Stimulated activated CD8-positive, alpha-beta memory T cell treated with anti-CD3 and anti-CD28 coated beads, Interleukin-4, amount 100 ng/mL, for 48 hours (primary cell): ENCODE results near the gene ATP2B3.

Experiments
- DNase-seq: peaks from one replicate; pipeline ENCODE4 v3.0.0-alpha.2; 2020

The ATP2B3 gene

DNA sequence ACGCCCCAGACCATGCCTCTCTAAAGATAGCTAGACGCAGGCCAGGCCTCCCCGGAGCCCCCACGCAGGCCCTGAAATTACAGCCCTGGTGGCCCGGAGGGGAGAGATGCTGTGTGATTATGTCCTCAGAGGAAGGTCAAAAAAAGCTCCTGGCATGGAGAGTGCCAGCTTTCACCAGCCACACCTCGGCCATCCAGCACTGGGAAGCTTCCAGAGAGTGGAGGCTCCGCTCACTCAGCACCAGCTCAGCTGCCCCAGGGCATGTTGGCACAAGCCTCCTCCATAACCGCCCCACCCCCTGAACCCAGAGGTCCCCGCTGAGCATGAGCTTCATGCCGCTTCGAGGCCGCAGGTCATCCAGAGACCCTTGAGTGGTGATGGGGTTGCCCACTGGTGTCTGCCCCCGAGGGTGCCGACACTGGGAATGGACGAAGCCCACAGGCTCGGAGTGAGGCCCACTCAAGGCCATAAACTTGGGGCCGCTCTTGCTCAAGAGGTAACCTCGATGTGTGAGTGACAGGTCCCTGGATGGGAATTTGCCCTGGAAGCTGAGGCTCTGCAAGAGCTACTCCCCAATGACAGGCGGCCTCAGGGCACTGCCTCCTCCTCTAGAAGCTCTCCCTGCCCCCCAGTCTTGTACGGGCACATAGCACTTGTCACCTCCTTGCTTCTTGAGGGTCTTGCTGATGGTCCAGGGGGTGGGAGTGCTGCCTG is 27.1 kb upstream of the ATP2B3 start:
- no peak for DNase-seq

DNA sequence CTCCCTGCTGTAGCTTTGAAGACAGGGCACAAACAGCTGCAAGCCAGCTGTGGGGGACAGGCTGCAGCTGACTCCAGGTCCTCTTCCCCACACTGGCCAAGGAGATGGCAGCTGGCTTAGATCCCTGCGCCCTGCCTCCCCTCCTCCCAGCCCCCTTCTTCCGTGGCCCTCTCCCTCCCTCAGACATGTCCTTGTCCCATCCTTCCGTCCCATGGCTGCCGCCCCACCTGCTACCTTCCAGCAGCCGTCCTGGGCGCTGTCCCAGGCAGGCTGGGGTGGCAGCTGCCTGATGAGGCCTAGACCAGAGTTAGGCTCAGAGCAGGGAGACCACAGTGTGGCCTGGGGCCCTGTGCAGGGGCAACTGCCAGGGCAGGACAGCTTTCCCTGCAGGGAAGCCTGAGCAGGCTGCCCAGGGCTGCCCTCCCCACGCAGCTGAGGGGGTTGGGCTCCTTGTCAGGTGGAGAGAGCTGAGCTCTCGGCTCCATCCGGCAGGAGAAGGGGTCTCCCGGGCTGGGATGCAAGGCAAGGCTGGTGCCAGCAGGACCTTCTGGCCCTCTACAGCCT is 26.0 kb upstream of the ATP2B3 start:
- no peak for DNase-seq

DNA sequence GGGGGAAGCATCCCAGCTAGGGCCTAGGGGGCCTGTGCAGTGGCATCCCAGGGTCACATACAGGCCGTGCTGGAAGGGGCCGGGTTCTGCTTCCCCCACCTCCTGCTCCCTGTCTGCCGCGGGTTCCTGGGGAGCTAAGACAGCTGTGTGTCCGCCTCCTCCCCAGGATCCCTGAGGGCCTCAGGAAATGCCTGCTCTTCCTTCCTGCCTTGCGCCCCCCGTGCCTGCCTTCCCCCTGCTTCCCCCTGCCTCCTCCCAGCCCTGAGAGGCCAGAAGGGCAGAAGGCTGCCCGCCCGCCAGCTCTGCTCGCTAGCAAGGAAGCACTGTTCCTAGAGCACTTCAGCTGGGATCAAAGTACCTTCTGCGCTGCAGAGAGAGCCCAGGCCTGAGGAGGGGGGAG is 25.5 kb upstream of the ATP2B3 start:
- no peak for DNase-seq

DNA sequence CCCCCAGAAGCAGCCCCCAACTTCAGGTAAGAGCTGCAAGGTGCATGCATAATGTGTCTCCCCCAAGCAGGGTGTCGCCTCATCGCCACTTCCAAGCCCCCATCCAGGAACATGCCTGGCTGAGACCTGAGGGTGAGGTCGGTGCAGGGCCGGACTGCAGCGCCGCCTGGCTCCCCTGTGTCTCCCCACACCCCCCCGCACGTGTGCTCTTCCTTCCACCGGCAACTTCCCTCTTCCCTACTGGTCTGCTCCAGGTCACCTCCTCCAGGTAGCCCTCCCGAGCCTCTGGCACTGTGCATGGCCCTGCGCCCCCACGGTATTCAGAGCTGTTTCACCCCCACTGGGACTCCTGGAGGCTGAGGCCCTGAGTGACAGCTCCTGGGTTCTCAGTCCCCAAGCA is 24.9 kb upstream of the ATP2B3 start:
- no peak for DNase-seq

DNA sequence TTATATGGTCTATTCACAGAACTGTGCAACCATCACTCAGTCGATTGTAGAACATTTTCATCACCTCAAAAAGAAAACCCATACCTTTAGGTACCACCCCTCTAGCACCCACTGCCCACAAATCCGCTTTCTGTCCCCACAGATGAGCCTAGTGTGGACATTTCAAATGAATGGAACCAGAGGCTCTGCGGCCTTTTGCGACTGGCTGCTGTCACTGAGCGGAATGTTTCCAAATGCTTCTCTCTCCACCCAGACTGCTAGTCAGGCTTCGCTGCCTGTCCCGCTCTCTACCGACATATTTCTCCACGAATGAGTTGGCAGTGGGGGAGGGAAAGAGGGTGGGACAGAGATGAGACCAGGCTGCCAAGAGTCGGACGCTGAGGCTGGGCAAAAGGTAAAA is 24.4 kb upstream of the ATP2B3 start:
- no peak for DNase-seq

DNA sequence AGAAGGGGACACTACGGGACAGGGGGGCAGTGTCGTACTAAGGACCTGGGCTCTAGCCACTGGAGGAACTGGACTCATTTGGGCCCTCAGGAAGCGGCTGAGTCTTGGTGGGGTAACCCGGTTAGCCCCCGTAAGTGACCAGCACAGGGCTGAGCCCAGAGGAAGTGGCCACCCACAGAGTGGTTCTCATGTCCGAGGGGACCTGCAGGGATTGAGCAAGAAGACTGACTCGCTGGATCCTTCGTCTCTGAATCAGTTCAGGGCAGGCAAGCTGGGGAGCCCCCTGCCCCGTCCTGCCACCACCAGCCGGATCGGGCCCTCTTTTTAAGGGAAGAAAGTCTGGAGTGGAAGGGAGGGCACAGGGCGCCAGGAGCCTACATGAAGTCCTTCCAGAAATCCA is 23.4 kb upstream of the ATP2B3 start:
- no peak for DNase-seq

DNA sequence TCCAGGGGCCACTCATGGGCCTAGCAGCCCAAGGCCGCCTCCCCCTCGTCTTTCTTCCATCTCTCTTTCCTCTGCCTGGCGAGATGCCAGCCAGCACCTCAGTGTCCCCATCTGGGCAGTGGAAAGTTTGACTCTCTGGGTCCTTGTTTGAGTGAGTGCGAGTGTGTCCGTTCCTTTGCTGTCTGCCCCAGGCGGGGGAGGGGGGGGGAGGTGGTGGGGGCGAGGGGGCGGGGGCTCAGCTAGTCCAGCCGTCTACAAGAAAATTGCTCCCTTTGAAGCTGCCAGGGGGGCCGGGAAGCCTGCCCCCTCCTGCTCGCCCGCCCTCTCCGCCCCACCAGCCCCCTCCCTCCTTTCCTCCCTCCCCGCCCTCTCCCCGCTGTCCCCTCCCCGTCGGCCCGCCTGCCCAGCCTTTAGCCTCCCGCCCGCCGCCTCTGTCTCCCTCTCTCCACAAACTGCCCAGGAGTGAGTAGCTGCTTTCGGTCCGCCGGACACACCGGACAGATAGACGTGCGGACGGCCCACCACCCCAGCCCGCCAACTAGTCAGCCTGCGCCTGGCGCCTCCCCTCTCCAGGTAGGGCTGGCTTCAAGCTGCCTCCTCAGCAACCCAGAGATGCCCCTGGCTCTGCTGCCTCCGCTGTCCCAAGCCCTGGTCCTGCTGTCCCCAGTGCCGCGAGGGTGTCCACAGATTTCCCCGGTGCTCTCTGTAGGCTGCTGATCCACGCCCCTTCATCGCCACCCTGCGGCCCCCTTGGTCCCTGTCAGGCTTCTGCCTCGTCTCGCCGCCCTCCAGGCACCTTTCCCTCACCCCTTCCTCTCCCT is 22.7 kb upstream of the ATP2B3 start, which contains the start of gene BGN:
Gene BGN (plus strand): TSS at position 440 of the 821 bp plus-strand sequence. CDS start 9,652 bp downstream, outside the sequence.
- peak; percentile 24 for DNase-seq

DNA sequence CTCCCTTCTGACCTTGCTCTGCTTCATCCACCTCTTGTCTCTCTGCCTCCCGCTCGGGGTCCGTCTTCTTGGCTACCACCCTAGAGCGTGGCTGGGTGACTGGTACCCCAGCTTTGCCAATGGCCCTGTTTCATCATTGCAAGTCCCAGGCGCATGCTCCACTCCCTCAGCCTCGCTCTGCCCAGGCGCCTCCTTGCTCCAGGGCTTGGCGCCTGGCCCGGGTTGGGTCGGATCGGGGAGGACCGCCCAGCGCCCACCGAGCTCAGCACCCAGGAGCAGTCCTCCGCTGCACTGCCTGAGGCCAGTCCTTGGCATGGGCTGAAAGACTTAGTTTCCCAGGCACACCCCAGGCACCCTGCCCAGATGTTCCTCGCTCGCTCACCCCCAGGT is 22.1 kb upstream of the ATP2B3 start:
- DNase-seq, result no peak

DNA sequence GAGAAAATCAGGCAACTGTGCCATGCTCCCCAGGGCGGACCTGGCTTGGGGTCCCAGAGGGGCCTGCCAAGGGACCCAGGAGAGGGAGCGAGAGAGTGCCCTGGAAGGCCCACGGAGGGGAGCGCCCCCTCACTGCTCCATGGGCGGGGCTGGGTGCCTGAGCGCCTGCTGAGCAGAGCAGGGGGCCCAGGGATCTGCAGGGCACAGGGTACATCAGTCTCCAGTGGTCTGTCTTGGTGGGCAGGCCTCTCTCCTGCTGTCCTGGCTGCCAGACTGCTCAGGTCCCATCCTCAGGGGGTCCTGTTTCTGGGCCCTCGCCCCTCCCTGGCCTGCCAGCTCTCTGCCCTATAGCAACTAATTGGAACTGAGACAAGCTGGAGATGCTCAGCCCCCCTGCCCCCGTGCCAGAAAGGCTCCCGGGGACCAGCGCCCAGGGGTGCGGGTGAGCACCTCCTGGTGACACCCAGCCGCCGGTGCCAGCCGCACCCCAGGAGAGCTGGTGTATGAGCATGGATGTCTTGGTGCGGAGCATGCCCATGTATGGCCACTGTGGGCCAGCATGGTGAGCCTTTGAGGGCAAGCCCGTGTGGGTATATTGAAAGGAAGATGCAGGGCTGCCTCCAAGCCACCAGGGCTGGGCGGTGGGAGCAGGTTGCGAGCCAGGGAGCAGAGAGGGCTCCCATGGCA is 21.4 kb upstream of the ATP2B3 start:
- DNase-seq, result no peak

DNA sequence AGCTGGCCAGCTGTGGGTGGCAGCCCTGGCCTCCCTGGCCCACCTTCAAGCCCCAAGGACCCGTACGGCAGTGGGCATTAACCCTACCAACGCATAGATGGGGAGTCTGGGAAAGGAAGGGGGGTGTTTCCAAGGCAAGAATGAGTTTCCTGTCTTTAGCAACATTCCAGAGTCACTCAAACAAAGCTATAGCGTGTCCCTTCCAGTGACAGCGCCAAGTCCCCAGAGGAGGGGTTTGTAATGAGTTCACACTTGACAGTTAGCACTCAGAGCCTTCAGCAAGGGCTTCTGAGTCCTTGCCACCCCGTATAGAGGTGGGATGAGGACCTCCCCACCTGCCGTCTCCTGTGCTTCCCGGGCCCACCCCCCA is 20.9 kb upstream of the ATP2B3 start:
- no peak for DNase-seq

DNA sequence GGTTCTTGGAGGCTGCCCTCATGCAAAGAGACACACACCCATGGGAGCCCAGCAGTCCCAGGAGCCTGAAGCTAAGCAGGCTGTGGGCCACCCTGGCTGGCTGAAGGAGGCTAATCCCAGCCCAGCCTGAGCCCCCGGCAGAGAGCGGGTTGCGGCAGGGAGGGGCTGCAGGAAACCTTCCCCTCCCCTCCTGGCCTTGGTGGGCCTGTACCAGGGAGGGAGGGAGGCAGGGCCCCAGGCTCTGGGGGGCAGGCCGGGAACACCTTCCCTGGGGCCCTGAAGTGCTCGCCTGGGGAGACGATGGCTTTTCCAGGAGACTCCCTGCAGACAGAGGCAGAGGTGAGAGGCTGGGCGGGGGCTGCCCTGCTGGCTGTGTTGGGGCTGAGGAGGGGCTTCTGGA is 19.0 kb upstream of the ATP2B3 start:
- no peak for DNase-seq

DNA sequence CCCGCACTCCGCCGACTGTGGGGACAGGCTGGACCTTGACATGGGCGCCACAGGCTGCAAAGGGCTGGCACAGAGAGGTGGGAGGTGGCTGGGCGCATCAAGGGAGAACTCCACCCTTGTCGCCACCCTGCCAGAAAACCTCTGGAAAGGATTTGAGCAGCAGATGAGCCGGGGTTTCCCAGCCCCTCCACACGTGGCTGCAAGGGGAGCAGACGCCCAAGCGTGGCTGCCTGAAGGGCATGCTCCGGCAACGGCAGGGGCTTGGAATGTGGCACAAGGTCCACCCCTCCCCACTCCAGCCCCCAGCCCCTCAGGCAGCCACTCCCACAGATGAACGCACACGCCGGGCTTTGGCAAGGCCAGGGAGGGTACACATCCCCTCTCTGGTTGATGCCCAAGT is 18.1 kb upstream of the ATP2B3 start:
- no peak for DNase-seq

DNA sequence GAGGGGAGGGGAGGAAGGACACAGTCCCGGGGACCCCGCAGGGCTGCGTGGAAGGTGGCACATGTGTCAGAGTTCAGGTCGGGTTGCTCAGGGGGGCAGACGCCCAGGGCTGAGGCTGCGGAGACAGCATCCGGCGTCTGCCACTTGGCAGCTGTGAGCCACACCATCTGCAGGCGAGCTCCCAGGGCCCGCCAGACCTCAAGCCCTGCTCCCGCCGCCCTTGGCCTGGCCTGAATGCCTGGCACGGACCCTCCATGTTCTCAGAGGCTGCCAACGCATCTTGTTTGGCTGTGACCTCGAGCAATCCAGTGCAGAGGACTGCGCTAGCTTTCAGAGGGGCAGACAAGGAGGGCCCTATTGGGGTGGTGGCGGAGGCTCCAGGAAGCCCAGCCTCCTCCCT is 17.6 kb upstream of the ATP2B3 start:
- DNase-seq, result no peak

DNA sequence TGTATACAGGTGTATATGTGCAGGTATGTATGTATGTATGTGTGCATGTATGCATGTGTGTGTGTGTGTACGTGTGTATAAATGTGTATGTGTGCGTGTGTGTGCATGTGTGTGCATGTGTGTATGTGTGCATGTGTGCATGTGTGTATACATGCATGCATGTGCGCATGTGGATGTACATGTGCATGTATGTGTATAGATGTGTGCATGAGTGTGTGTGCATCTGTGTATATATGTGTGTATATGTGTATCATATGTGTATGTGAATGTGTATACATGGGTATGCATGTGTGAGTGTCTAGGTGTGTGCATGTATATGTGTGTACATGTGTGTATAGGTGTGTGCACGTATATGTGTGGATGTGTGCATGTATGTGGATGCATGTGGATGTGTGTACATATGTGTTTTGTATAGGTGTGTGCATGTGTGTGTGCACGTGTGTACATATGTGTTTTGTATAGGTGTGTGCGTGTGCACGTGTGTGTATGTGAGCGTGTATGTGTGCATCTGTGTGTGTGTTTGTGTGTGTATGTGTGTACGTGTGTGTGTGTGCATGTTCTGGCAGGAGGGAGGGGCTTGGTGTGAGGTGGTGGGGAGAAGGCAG is 16.7 kb upstream of the ATP2B3 start:
- DNase-seq, result no peak

DNA sequence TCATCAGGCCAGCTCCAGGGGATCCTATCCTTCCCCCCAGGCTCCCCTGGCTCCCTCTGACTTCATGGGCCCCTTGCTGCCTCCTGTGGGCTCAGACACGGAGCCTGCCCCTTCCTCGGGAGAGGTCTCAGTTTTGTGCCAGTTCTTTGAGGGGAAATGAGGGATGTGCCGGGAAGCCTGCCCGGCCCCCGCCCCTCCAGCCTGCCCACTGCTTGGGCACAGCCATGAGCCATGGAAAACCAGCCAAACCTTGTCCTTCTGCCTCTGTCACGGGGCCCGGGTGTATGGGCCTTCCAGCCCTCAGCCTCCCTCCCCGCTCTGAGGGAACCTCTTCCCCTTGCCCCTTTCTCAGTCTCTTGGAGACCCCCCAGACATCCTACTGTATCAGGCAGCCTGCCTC is 15.9 kb upstream of the ATP2B3 start:
- DNase-seq, result no peak

DNA sequence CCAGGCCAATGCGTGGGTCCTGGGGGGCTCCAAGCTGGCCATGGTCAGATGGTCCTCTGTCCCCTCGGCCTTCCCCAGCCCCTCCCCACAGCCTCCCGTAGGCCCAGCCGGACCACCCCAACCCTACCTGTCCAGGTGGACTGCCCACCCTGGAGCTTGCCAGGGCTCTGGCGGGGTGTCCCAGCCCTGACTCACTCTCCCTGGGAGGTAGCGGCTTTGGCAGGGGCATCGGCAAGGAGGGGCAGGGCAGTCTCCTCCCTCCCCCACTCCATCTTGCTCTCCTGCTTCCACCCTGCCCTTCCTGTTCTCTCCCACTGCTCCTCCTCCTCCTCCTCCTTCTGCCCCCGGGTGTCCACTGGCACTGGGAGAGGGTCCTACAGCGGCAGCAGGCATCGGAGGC is 15.3 kb upstream of the ATP2B3 start:
- DNase-seq, result no peak

DNA sequence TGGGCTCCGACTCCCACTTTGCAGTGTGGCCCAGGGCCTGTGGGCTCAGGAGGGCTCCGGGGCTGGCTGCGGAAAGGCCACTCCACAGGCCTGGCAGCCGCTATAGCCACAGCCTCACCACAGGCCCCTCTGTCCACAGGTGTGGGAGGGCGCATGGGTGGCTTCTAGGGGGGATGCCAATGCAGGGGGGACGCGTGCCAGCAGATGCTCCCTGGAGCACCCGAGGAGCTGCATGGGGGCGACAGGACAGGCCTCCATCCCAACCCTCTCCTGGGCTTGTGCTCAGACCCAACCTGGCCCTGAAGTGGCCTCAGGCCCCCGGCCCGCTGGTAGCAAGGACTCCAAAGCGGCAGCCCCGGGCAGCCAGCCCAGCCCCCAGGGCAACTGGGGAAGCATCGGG is 14.6 kb upstream of the ATP2B3 start:
- DNase-seq, result no peak

DNA sequence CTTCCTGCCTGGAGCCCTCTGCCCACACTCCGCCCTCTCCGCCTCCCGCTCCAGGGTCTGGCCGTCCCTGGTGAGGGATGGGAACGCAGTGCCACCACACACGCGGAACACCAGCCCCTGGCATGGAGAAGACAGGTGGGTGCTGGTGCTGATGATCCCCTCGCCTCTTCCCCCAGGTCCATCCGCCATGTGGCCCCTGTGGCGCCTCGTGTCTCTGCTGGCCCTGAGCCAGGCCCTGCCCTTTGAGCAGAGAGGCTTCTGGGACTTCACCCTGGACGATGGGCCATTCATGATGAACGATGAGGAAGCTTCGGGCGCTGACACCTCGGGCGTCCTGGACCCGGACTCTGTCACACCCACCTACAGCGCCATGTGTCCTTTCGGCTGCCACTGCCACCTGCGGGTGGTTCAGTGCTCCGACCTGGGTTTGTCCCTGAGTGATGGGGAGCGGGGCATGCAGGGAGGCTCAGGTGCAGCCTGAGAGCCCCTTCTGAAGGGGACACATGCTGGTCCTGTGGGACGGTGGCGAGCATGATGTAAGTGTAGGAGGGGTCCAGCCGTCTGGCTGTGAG is 12.9 kb upstream of the ATP2B3 start:
- DNase-seq, result no peak

DNA sequence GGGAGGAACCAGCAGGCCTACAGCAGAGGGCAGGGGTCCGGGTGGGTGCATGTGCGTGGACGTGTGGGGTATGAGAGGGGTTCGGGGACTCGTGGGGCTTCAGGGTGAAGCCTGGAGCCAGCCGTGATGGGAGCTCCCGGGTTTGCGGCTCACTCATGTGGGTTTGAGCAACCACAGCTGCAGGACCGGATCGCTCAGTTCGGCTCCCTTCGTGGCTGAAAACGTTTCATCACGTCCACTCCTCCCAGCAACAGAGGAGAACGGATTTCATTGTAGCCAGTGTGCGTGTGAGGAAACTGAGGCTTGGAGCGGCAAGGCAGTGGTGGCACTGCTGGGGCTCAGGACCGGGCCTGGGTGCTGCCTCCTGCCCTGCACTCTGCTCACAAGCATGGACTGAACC is 12.1 kb upstream of the ATP2B3 start:
- DNase-seq, result no peak

DNA sequence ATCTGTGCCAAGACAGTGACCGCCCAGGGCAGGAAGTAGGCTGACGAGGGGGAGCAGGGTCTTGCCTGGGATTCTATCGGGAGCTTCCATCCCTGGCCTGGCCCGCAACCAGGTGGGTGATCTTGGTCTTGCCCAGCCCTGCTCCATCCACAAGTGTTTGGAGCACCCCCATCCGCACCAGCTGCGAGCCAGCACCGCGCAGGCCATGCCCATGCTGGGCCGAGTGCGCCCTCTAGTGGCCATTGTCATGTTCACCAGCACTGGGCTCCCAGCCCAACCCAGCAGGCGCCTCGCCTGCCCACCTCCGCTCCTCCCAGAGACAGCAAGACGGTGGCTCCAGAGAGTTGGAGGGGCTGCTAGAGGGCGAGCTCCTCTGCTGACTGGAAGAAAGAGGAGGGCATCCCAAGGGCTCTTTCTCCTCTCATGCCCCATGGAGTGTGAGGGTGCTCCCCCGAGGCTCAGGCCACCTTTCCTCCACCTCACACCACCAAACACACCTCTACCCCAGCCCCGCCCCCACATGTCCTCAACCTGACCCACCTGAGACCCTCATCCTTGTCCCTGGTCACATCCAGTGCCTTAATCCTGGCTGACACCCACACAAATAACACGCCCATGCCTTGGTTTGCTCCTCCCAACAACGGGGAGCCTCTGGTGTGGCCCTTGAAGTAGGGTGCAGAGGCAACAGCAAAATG is 9.8 kb upstream of the ATP2B3 start:
- peak; percentile 89 for DNase-seq

DNA sequence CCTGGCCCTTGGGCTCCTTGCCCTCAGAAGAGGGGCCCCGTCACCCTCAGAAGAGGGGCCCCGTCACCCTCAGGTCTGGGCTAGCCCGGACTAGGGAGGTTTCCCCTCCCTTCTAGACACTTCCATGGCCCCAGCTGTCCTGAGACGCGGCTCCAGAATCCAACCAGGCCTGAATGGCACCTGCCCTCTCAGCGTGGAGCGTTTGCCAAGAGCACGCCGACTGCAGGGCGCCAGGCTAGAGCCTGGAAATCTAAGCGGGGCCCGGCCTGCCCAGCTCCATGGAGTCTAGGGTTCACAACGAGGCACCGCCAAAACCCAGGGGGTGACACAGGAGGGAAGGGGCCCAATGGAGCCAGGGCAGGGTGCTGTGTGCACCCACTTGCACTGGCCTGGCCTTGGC is 7.8 kb upstream of the ATP2B3 start:
- no peak for DNase-seq

DNA sequence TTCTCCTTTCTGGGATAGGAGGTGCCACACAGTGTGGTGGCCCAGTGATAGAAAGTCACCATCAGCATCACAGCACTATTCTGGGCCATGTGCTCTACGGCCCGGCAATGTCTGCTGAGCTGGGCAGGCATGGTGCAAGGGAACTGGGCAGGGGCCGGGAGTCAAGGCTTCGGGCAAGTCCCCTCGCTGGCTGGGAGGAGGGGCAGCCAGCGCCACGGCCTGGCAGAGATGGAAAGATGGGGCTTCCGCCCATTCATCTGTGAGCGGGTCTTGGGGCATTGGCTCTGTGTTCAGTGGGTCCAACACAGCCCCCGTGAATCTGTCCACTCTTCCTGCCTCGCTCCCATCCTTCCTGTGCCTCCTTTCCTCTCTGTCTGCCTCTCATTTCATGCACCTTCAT is 7.1 kb upstream of the ATP2B3 start:
- DNase-seq, result no peak
